Heart right ventricle (tissue), 16 donors: Measurements from ENCODE around the gene ZNF132. TPM values are rescaled to one million over a fixed set of nuclear protein-coding genes. Genes with fewer than 3 reads are reported as not detected.

Source experiments
- ATAC-seq, 8 donors: fragments of 200-7000 bp; cut with Tn5 transposase; one replicate each; pipeline ENCODE4 v1.9.1; 2020; ENCODE audit warnings: mild to moderate bottlenecking in 8 of 8, moderate library complexity in 8 of 8, moderate number of reproducible peaks in 1 of 8
- DNase-seq, 2 donors: peaks; one replicate each; pipeline ENCODE4 v3.0.0-alpha.2; 2020
- H3K27ac ChIP-seq, 10 donors: fragments of 200-600 bp; sonication (generic) in 2 of 10; one replicate each; pipeline versions ENCODE4 v1.5.0 to v1.8.0; 2020 to 2022; ENCODE audit warnings: mild to moderate bottlenecking in 3 of 10
- H3K27me3 ChIP-seq, 7 donors: fragments of 200-600 bp; one replicate each; pipeline ENCODE4 v1.8.0; 2021 to 2022; ENCODE audit warnings: mild to moderate bottlenecking in 2 of 7
- H3K36me3 ChIP-seq, 9 donors: fragments of 200-600 bp; sonication (generic) in 1 of 9; one replicate each; pipeline versions ENCODE4 v1.5.0 to v1.8.0; 2020 to 2022; ENCODE audit warnings: mild to moderate bottlenecking in 2 of 9
- H3K4me1 ChIP-seq, 9 donors: fragments of 200-600 bp; sonication (generic) in 1 of 9; one replicate each; pipeline versions ENCODE4 v1.5.0 to v1.8.0; 2020 to 2022; ENCODE audit warnings: mild to moderate bottlenecking in 4 of 9
- H3K4me3 ChIP-seq, 10 donors: fragments of 200-600 bp; sonication (generic) in 2 of 10; one replicate each; pipeline versions ENCODE4 v1.5.0 to v1.8.0; 2020 to 2022; ENCODE audit warnings: mild to moderate bottlenecking in 7 of 10, moderate library complexity in 2 of 10
- H3K9me3 ChIP-seq, 11 donors: fragments of 200-600 bp in 10 of 11; sonication (generic) in 2 of 11; one replicate each; pipeline versions ENCODE4 v1.5.0 to v1.8.0; 2013 to 2022; ENCODE audit warnings: mild to moderate bottlenecking in 2 of 11, control low read depth in 1 of 11, moderate library complexity in 1 of 11
- WGBS, 2 donors: extraction: QIAGEN DNeasy Blood & Tissue Kit; methylation state at CpG; one replicate each; pipeline ENCODE4 v1.1.7; 2013; ENCODE audit warnings: inconsistent platforms in 1 of 2; 5-methylcytosine and 5-hydroxymethylcytosine counted together
- intact Hi-C, 10 donors: fragments of 100-400 bp; cut with DNase I; formaldehyde crosslinking; loops; one replicate each; pipeline versions ENCODE4 v1.11.1 to v1.14.2; 2022
- polyA plus RNA-seq, 2 donors: library from polyadenylated mRNA; stranded (reverse); fragments of 200-250 nt; gene quantifications; one replicate each; pipeline ENCODE4 v1.2.3, GENCODE V29; 2013
- total RNA-seq, 10 donors: library from RNA; stranded (reverse); fragmentation: NEBNext Ultra II Directional in 3 of 10; extraction: Animal tissue kit (Norgen Biotek cat#: 25700) in 3 of 10; gene quantifications; one replicate each; pipeline versions ENCODE4 v1.2.1 to v1.2.4, GENCODE V29; 2021 to 2023
- TF ChIP-seq, protein P1 (sequence below), 9 donors: fragments of 200-600 bp; sonication (generic) in 2 of 9; IDR thresholded peaks; one replicate each; pipeline versions ENCODE4 v1.5.0 to v1.8.0; 2021 to 2022; ENCODE audit warnings: antibody characterized with exemption in 9 of 9, mild to moderate bottlenecking in 5 of 9, moderate library complexity in 1 of 9
- donor health status: Arrhythmogenic right ventricular cardiomyopathy.
- donor health status: ischemic (EF 13 %, LVEDD 7.1; RV severe dilation, severe dysfunction).
- donor health status: healthy with polysubstance abuse.
- donor health status: DM: no; HTN: yes; CAD: no.
- donor health status: DM: no; HTN: no; CAD: no.
- donor health status: ischemic (EF 25% LVEDD 6.9; RV normal size, moderate dysfunction).
- donor health status: ischemic (EF 25% LVEDD 5.7; RV mildly dilated, moderate dysfunction).
- donor health status: healthy.
- donor health status: DM: yes; HTN: yes; CAD: no.
- donor health status: Ischemic cardiomyopathy.
- donor health status: ischemic (EF 35%, LVEDD 5.7; RV mildly dilated, moderate dysfunction).
- donor health status: nonischemic (EF 11% LVEDD 7.7; RV severe dilation, severe dysfunction).
- donor health status: DM: yes; HTN: yes; CAD: no.
- donor health status: PGD.
- donor health status: ischemic (EF 29% LVEDD 5.4; RV normal size, mild dysfunction).
- donor health status: nonischemic (EF 23%, LVEDD 6.1; RV moderate dilation, normal function).

Gene ZNF132
- total and polyA plus RNA-seq, 12 donors, result 1.1 to 6.7 (median 4.7) TPM

DNA sequence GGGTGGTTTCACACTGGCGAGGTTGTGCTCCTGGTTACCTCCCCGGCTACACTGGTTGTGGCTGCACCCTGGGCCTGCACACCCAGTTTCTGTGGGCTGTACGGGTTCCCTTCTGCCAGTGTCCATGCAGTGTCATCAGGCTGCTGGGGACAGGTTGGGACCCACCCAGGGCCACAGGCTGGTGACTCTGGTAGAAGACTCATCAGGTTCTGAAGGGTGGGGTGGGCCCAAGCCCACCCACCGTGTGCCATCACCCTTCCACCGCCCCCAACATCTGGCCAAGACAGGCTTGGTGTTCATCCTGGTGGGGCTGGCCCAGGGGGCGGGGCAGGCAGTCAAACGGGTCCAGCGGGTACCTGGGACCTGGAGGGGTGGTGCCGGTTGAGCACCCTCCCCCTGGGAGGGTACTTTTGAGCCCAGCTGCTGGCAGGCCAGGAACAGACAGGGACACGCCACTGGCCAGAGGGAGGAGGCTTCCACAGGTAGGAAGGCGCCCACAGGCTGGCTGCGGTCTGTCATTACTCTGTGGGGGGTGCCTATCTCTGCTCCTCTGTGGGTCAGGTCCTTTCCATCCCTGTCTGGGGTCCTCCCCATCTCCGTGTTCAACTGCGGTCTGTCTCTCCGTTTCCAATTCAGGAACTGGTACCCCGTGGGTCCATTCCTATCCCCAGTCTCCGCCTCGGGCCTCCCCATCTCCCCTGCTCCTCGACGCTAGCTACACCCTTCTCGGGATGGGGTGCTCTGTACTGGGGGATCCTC, 44.6 kb downstream of the ZNF132 start, which contains the start of gene RNF225:
Gene RNF225 (plus strand): TSS at position 437 of the 759 bp plus-strand sequence. CDS start 434 bp downstream, outside the sequence.
- intact Hi-C loops, result no loop called here
- 34 to 39% methylated on average over 21 of the region's 21 CpGs for whole genome bisulfite sequencing, 2 donors
- TF ChIP-seq, protein P1, sequence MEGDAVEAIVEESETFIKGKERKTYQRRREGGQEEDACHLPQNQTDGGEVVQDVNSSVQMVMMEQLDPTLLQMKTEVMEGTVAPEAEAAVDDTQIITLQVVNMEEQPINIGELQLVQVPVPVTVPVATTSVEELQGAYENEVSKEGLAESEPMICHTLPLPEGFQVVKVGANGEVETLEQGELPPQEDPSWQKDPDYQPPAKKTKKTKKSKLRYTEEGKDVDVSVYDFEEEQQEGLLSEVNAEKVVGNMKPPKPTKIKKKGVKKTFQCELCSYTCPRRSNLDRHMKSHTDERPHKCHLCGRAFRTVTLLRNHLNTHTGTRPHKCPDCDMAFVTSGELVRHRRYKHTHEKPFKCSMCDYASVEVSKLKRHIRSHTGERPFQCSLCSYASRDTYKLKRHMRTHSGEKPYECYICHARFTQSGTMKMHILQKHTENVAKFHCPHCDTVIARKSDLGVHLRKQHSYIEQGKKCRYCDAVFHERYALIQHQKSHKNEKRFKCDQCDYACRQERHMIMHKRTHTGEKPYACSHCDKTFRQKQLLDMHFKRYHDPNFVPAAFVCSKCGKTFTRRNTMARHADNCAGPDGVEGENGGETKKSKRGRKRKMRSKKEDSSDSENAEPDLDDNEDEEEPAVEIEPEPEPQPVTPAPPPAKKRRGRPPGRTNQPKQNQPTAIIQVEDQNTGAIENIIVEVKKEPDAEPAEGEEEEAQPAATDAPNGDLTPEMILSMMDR (IDR thresholded peaks at IDR 0.05), result no peak
- DNase-seq (no peak), ATAC-seq (peak in 5 of 8 donors; percentile 5 to 32 (median 18))
- peak within 1 kb of the TSS in 1 of 10 donors; percentile 52 for H3K27ac ChIP-seq
- peaks cover 0 to 31% (median 23%) of the 10 kb centered on the region in 7 donors for H3K27me3 ChIP-seq
- H3K36me3 ChIP-seq, result peaks cover 0 to 51% (median 38%) of the 10 kb centered on the region in 9 donors
- peak within 1 kb of the TSS in 2 of 10 donors; percentile 10 to 51 for H3K4me3 ChIP-seq
- no peaks in the 10 kb centered on the region for H3K9me3 ChIP-seq
- peaks cover 2 to 18% (median 6%) of the 10 kb centered on the region in 9 donors for H3K4me1 ChIP-seq

DNA sequence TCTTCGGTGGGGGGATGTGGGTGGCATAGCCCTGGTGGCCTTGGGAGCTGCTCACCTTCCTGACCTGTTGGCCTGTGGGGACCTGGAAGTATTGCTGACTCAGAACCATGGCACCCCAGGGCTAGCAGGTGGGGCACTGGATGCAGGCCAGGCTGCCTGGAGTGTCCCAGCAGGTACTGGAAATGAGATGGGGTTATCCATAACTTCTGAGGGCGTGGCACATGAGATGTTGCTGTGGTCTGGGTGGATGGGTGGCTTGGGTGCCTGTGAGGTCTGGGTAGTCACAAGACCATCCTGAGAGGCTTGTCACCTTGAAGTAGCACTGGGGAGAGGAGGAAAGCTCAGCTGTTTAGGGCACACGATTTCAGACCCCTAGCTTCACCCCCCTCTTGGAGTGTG, 45.1 kb downstream of the ZNF132 start:
- TF ChIP-seq, protein P1 (IDR thresholded peaks at IDR 0.05), result no peak

DNA sequence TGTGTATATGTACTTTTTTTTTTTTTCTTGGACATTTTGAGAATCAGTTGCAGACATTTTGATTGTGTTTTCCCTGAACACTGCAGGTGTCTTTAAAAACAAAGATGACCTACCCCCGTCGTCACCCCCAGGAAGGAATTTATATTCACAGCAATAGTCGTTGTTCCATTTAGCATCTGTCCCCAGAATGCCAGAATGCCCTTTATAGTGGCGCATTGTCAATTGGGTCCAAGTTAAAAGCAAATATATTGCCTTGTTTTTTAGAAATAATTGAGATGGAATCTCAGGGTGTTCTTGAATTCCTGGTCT, 46.3 kb downstream of the ZNF132 start:
- Histone ChIP-seq H3K27me3 (peaks cover 0 to 31% (median 23%) of the 10 kb centered on the region in 7 donors), H3K27ac (no peak overlapping the region), H3K36me3 (peaks cover 0 to 68% (median 42%) of the 10 kb centered on the region in 9 donors), H3K4me3 (no peak overlapping the region), H3K4me1 (peaks cover 0 to 26% (median 5%) of the 10 kb centered on the region in 9 donors), H3K9me3 (no peaks in the 10 kb centered on the region)
- DNase-seq (no peak), ATAC-seq (no peak)
- intact Hi-C loops, result no loop called here
- TF ChIP-seq, protein P1 (IDR thresholded peaks at IDR 0.05), result no peak
- 87 to 88% methylated on average over 4 of the region's 4 CpGs for WGBS, 2 donors

More for the DNA sequence above, 45.1 kb downstream of the ZNF132 start:
- H3K4me3 ChIP-seq, result no peak overlapping the region
- H3K4me1 ChIP-seq, result peaks cover 0 to 19% (median 4%) of the 10 kb centered on the region in 9 donors
- DNase-seq, result no peak
- intact Hi-C loops, result no loop called here
- WGBS, 2 donors, result 67 to 70% methylated on average over 3 of the region's 3 CpGs
- no peaks in the 10 kb centered on the region for H3K9me3 ChIP-seq
- no peak overlapping the region for H3K27ac ChIP-seq
- peak in 2 of 8 donors; percentile 3 to 6 for ATAC-seq
- peaks cover 0 to 31% (median 23%) of the 10 kb centered on the region in 7 donors for H3K27me3 ChIP-seq
- H3K36me3 ChIP-seq, result peaks cover 0 to 56% (median 42%) of the 10 kb centered on the region in 9 donors

DNA sequence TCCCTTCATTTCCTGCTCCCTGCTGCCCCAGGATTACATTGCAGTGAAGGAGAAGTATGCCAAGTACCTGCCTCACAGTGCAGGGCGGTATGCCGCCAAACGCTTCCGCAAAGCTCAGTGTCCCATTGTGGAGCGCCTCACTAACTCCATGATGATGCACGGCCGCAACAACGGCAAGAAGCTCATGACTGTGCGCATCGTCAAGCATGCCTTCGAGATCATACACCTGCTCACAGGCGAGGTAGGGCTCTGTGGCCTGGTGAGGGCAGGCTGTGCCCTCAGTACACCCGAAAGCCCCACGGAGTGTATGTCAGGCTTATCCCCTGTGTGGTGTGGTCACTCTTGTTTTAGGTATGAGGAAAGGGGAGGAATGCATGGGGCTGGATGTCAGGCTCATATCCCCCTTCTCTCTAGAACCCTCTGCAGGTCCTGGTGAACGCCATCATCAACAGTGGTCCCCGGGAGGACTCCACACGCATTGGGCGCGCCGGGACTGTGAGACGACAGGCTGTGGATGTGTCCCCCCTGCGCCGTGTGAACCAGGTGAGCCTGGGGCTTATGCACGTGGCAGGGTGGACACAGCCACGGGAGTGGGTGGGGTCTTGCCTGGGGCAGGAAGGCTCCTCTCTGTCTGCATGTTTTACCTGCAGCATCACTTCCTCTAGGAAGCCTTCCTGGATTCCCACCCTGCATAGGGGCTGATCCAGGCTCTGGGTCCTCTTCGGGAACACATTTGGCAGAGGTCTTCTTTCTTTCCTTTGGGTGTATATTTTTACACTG, 46.8 kb downstream of the ZNF132 start:
- TF ChIP-seq, protein P1 (IDR thresholded peaks at IDR 0.05), result no peak
- peaks cover 0 to 73% (median 42%) of the 10 kb centered on the region in 9 donors for H3K36me3 ChIP-seq
- no peak overlapping the region for H3K27ac ChIP-seq
- DNase-seq (no peak), ATAC-seq (no peak)
- WGBS, 2 donors, result 92 to 95% methylated on average over 26 of the region's 26 CpGs
- H3K9me3 ChIP-seq, result no peaks in the 10 kb centered on the region
- H3K27me3 ChIP-seq, result peaks cover 0 to 30% (median 23%) of the 10 kb centered on the region in 7 donors
- intact Hi-C loops, result no loop called here
- H3K4me1 ChIP-seq, result peaks cover 1 to 31% (median 10%) of the 10 kb centered on the region in 9 donors
- no peak overlapping the region for H3K4me3 ChIP-seq
